Measurements from ENCODE around the gene SMCO1.
"Not testable (repeated sequence)": the region's sequence is repeated elsewhere in the genome, so short reads cannot be mapped to it uniquely, and the experiment has no call there.

SMCO1 gene

GRCh38 chr3:196486263-196486662 is 28.9 kb downstream of the SMCO1 start:
- no peak for DNase-seq

GRCh38 chr3:196477678-196478077 is 37.5 kb downstream of the SMCO1 start:
- no peak for DNase-seq

- DNase-seq, result no peak
These were observed 42.9 kb downstream of the SMCO1 start for GRCh38 chr3:196472286-196472685.

- DNase-seq, result no peak
These were observed 43.6 kb downstream of the SMCO1 start for GRCh38 chr3:196471551-196471950.

- DNase-seq, result not testable (repeated sequence)
These were observed 45.0 kb downstream of the SMCO1 start for GRCh38 chr3:196470182-196470581.

- DNase-seq, result no peak
These were observed 51.3 kb downstream of the SMCO1 start for GRCh38 chr3:196463804-196464203.

GRCh38 chr3:196463478-196463756 is 51.7 kb downstream of the SMCO1 start:
- no peak for DNase-seq

- DNase-seq, result not testable (repeated sequence)
These were observed 52.3 kb downstream of the SMCO1 start for GRCh38 chr3:196462680-196463477.

- no peak for DNase-seq
These were observed 57.1 kb downstream of the SMCO1 start for GRCh38 chr3:196458063-196458462.

GRCh38 chr3:196457470-196457869 is 57.7 kb downstream of the SMCO1 start:
- not testable (repeated sequence) for DNase-seq

All from NCI-H2107 (cell line).